Esophagus squamous epithelium (tissue), 5 donors: ENCODE data around the gene KAZN. TPM values are rescaled to one million over a fixed set of nuclear protein-coding genes. Genes with fewer than 3 reads are reported as not detected.
A peak's percentile ranks its signal among the peaks of the same experiment; 100 is the strongest.

Experiments
- DNase-seq: peaks from one replicate; lab custom pipeline; 2025; lab: John Stamatoyannopoulos, UW
- H3K27ac ChIP-seq, 4 donors: fragments of 200-600 bp; sonication (generic); one replicate each; pipeline ENCODE4 v1.5.1; 2016 to 2019; ENCODE audit warnings: mild to moderate bottlenecking in 1 of 4
- H3K27me3 ChIP-seq, 4 donors: fragments of 200-600 bp; sonication (generic); 1 replicate in 3 of 4; 2 replicates in 1 of 4; pipeline versions ENCODE4 v1.5.1 to v1.6.0; 2017 to 2021; ENCODE audit warnings: antibody characterized with exemption in 1 of 4
- H3K36me3 ChIP-seq, 3 donors: fragments of 200-600 bp; sonication (generic); one replicate each; pipeline ENCODE4 v1.5.1; 2016 to 2019
- H3K4me1 ChIP-seq, 3 donors: fragments of 200-600 bp; sonication (generic); one replicate each; pipeline ENCODE4 v1.5.1; 2017 to 2019
- H3K4me3 ChIP-seq, 4 donors: fragments of 200-600 bp; sonication (generic); 1 replicate in 3 of 4; 2 replicates in 1 of 4; pipeline ENCODE4 v1.5.1; 2016 to 2019; ENCODE audit warnings: mild to moderate bottlenecking in 2 of 4, moderate library complexity in 1 of 4
- H3K9me3 ChIP-seq, 3 donors: fragments of 200-600 bp; sonication (generic); one replicate each; pipeline ENCODE4 v1.5.1; 2016 to 2019
- CTCF ChIP-seq, 6 experiments: fragments of 450-650 bp in 4 of 6; fragments of 200-600 bp in 2 of 6; sonication (generic) in 2 of 6; IDR thresholded peaks; one replicate each; pipeline ENCODE4 v1.5.1; 2016 to 2019; ENCODE audit warnings: antibody characterized with exemption in 6 of 6, mild to moderate bottlenecking in 4 of 6, moderate library complexity in 4 of 6
- POLR2A ChIP-seq, 4 donors: fragments of 450-650 bp; IDR thresholded peaks; one replicate each; pipeline ENCODE4 v1.6.1; 2017; ENCODE audit warnings: antibody characterized with exemption in 4 of 4, mild to moderate bottlenecking in 4 of 4, moderate library complexity in 3 of 4
- WGBS, 2 donors: methylation state at CpG; one replicate each; pipeline ENCODE4 v1.1.5; 2018; 5-methylcytosine and 5-hydroxymethylcytosine counted together
- intact Hi-C: fragments of 100-400 bp; cut with DNase I; formaldehyde crosslinking; loops from one replicate; pipeline ENCODE4 v1.15.0; 2022
- total RNA-seq, 4 donors: library from RNA; depleted of rRNA; stranded (reverse); fragments of >200 nt; gene quantifications; one replicate each; pipeline ENCODE4 v1.1.0, GENCODE V29; 2016
- donor health status: DM: yes; HTN: yes; CAD: no.

The KAZN gene
- total RNA-seq, 4 donors from 2014 or later: 25.0 to 54.5 (median 30.8) TPM

GRCh38 chr1:14756589-14757285 lies 158.3 kb downstream of the KAZN start:
- intact Hi-C loops: no loop called here
- H3K27ac ChIP-seq: peak overlapping the region; percentile 49 to 58 (median 52)
- peaks cover 20 to 60% (median 34%) of the 10 kb centered on the region in 3 donors for H3K4me1 ChIP-seq
- no peak for TF ChIP-seq POLR2A (IDR thresholded peaks at IDR 0.05)
- no peak for TF ChIP-seq CTCF (IDR thresholded peaks at IDR 0.05)
- H3K36me3 ChIP-seq: peaks cover 0 to 3% (median 0%) of the 10 kb centered on the region in 3 donors
- no peaks in the 10 kb centered on the region for H3K9me3 ChIP-seq
- no peak for DNase-seq
- H3K27me3 ChIP-seq: no peaks in the 10 kb centered on the region
- WGBS, 2 donors: 21 to 29% methylated on average over 6 of the region's 6 CpGs
- H3K4me3 ChIP-seq: no peak overlapping the region

GRCh38 chr1:14757286-14757625 lies 158.8 kb downstream of the KAZN start:
- no peak for DNase-seq
- H3K36me3 ChIP-seq: peaks cover 0 to 3% (median 0%) of the 10 kb centered on the region in 3 donors
- peak overlapping the region; percentile 49 to 58 (median 52) for H3K27ac ChIP-seq
- no peak overlapping the region for H3K4me3 ChIP-seq
- intact Hi-C loops: no loop called here
- 26 to 33% methylated on average over 2 of the region's 2 CpGs for WGBS, 2 donors
- peaks cover 20 to 61% (median 34%) of the 10 kb centered on the region in 3 donors for H3K4me1 ChIP-seq
- H3K27me3 ChIP-seq: no peaks in the 10 kb centered on the region
- no peaks in the 10 kb centered on the region for H3K9me3 ChIP-seq
- TF ChIP-seq CTCF (IDR thresholded peaks at IDR 0.05): no peak
- no peak for TF ChIP-seq POLR2A (IDR thresholded peaks at IDR 0.05)

DNA sequence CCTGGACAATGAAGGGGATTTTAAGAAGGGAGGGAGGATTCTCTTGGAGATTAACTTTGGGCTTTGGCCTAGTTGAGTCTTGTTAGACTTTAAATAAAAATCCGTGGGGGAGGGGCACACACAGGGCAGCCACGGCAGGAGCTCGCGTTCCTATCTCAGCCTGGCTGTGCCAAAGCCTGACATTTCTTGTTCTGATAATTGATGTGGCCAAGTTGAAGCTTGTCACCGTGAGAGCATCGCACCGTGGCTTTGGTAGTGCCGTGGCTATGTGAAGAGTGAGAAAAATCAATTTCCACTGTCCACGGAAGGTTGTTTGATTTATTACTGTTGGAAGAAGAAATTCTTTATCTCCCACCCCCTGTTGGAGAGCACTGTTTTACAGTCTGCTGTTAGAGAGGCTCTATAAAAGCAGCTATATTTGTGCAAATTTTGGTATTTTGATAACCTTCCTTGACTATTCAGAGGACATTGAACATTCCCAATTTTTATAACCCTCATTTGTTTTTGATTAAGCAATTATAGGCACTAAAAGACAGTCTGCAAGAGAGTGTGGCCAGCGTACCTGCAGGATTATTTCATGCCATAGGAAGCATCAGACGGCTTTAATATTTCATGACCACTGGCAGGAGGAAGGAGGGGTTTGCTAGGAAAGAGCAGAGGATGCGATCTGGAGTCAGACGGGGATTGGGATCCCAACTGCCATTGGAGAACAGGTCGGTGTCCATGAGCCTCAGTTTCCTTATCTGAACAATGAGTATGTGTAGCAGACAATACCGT lies 160.7 kb downstream of the KAZN start:
- H3K4me1 ChIP-seq: peaks cover 20 to 61% (median 34%) of the 10 kb centered on the region in 3 donors
- no peak overlapping the region for H3K4me3 ChIP-seq
- intact Hi-C loops: no loop called here
- peak overlapping the region; percentile 18 to 51 (median 36) for H3K27ac ChIP-seq
- TF ChIP-seq CTCF (IDR thresholded peaks at IDR 0.05) (no peak), POLR2A (IDR thresholded peaks at IDR 0.05) (no peak)
- 47 to 57% methylated on average over 15 of the region's 15 CpGs for WGBS, 2 donors
- no peaks in the 10 kb centered on the region for H3K36me3 ChIP-seq
- no peak for DNase-seq
- H3K27me3 ChIP-seq: no peaks in the 10 kb centered on the region
- no peaks in the 10 kb centered on the region for H3K9me3 ChIP-seq

- H3K9me3 ChIP-seq: no peaks in the 10 kb centered on the region
- no peaks in the 10 kb centered on the region for H3K27me3 ChIP-seq
- H3K4me3 ChIP-seq: no peak overlapping the region
- intact Hi-C loops: no loop called here
- H3K27ac ChIP-seq: peak overlapping the region; percentile 18 to 51 (median 36)
- no peak for TF ChIP-seq POLR2A (IDR thresholded peaks at IDR 0.05)
- no peak for TF ChIP-seq CTCF (IDR thresholded peaks at IDR 0.05)
- WGBS, 2 donors: 37 to 38% methylated on average over 5 to 7 of the region's 7 CpGs
- peaks cover 20 to 67% (median 34%) of the 10 kb centered on the region in 3 donors for H3K4me1 ChIP-seq
- DNase-seq: no peak
- H3K36me3 ChIP-seq: no peaks in the 10 kb centered on the region
Observed at GRCh38 chr1:14759843-14760242, 161.4 kb downstream of the KAZN start.

DNA sequence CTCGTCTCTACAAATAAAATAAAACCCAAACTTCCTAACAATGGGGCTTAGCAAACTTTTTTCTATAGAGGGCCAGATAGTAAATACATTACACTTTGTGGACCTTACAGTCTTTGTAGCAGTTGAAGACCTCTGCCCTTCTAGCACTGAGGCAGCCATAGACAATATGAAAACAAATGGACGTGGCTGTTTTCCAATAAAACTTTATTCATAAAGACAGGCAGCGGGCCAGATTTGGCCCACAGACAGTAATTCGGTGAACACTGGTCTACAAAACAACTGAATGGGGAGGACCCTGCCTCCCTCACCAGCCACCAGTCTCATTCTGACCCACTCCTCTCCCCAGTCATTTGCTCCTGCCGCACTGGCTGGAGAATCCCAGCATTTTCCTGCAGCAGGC lies 162.3 kb downstream of the KAZN start:
- DNase-seq: no peak
- Histone ChIP-seq H3K27me3 (no peaks in the 10 kb centered on the region), H3K9me3 (no peaks in the 10 kb centered on the region), H3K4me1 (peaks cover 20 to 70% (median 30%) of the 10 kb centered on the region in 3 donors), H3K27ac (no peak overlapping the region), H3K36me3 (no peaks in the 10 kb centered on the region), H3K4me3 (no peak overlapping the region)
- 85 to 90% methylated on average over 5 of the region's 5 CpGs for WGBS, 2 donors
- TF ChIP-seq CTCF (IDR thresholded peaks at IDR 0.05) (no peak), POLR2A (IDR thresholded peaks at IDR 0.05) (no peak)
- intact Hi-C loops: no loop called here
